Activated CD8-positive, alpha-beta memory T cell treated with anti-CD3 and anti-CD28 coated beads for 24 hours (primary cell): Measurements from ENCODE around the gene MGMT.

Source experiments
- DNase-seq: peaks from one replicate; pipeline ENCODE4 v3.0.0-alpha.2; 2020

MGMT gene

GRCh38 chr10:129629911-129630310, 162.9 kb downstream of the MGMT start:
- no peak for DNase-seq

- no peak for DNase-seq
Observed at GRCh38 chr10:129631006-129631405, 164.0 kb downstream of the MGMT start.

GRCh38 chr10:129631870-129632623, 165.0 kb downstream of the MGMT start:
- DNase-seq: no peak

- no peak for DNase-seq
Observed at GRCh38 chr10:129637010-129637409, 170.0 kb downstream of the MGMT start.

- no peak for DNase-seq
Observed at GRCh38 chr10:129637846-129638245, 170.8 kb downstream of the MGMT start.

- DNase-seq: no peak
Observed at GRCh38 chr10:129641351-129641750, 174.3 kb downstream of the MGMT start.

GRCh38 chr10:129641982-129642381, 174.9 kb downstream of the MGMT start:
- no peak for DNase-seq

- no peak for DNase-seq
Observed at GRCh38 chr10:129642427-129642826, 175.4 kb downstream of the MGMT start.

GRCh38 chr10:129643266-129643665, 176.2 kb downstream of the MGMT start:
- no peak for DNase-seq

GRCh38 chr10:129645487-129645886, 178.4 kb downstream of the MGMT start:
- no peak for DNase-seq

GRCh38 chr10:129646973-129647372, 179.9 kb downstream of the MGMT start:
- no peak for DNase-seq

GRCh38 chr10:129647590-129647989, 180.5 kb downstream of the MGMT start:
- DNase-seq: no peak

GRCh38 chr10:129648856-129649255, 181.8 kb downstream of the MGMT start:
- DNase-seq: no peak

GRCh38 chr10:129652021-129652420, 185.0 kb downstream of the MGMT start:
- no peak for DNase-seq

GRCh38 chr10:129652521-129653201, 185.6 kb downstream of the MGMT start:
- DNase-seq: no peak

- no peak for DNase-seq
Observed at GRCh38 chr10:129653428-129653827, 186.4 kb downstream of the MGMT start.

- DNase-seq: no peak
Observed at GRCh38 chr10:129653861-129654260, 186.8 kb downstream of the MGMT start.

- DNase-seq: no peak
Observed at GRCh38 chr10:129654461-129654860, 187.4 kb downstream of the MGMT start.

GRCh38 chr10:129655007-129655678, 188.1 kb downstream of the MGMT start:
- no peak for DNase-seq

- DNase-seq: no peak
Observed at GRCh38 chr10:129655679-129656031, 188.6 kb downstream of the MGMT start.

- no peak for DNase-seq
Observed at GRCh38 chr10:129656642-129657041, 189.6 kb downstream of the MGMT start.

GRCh38 chr10:129657297-129658017, 190.4 kb downstream of the MGMT start:
- DNase-seq: no peak

GRCh38 chr10:129658376-129659072, 191.5 kb downstream of the MGMT start:
- DNase-seq: no peak
